Measurements from ENCODE around the gene SMYD1. TPM values are rescaled to one million over a fixed set of nuclear protein-coding genes. Genes with fewer than 3 reads are reported as not detected.
A peak's percentile ranks its signal among the peaks of the same experiment; 100 is the strongest.

Gene SMYD1
- total RNA-seq, 2 experiments from 2014 or later: not detected

- DNase-seq (no peak), ATAC-seq (no peak)
- intact Hi-C loops (cut with micrococcal nuclease): loop anchor here (5.0 kb wide), 1 partner anchor 41 kb away; the partner anchor contains the start of gene RNU2-63P
- ChIA-PET CTCF (interaction anchor here (1.0 to 5.3 kb wide), 3 partner anchors 10 to 121 kb away, joined by 3 to 193 read pairs (median 5); no protein-coding TSS in a partner anchor), POLR2A (interaction anchor here (1.3 kb wide), 1 partner anchor 42 kb away, joined by 4 read pairs; the partner anchor contains the start of gene RNU2-63P)
- no peak overlapping the region for H3K27ac Mint-ChIP-seq
- TF ChIP-seq, protein P1, sequence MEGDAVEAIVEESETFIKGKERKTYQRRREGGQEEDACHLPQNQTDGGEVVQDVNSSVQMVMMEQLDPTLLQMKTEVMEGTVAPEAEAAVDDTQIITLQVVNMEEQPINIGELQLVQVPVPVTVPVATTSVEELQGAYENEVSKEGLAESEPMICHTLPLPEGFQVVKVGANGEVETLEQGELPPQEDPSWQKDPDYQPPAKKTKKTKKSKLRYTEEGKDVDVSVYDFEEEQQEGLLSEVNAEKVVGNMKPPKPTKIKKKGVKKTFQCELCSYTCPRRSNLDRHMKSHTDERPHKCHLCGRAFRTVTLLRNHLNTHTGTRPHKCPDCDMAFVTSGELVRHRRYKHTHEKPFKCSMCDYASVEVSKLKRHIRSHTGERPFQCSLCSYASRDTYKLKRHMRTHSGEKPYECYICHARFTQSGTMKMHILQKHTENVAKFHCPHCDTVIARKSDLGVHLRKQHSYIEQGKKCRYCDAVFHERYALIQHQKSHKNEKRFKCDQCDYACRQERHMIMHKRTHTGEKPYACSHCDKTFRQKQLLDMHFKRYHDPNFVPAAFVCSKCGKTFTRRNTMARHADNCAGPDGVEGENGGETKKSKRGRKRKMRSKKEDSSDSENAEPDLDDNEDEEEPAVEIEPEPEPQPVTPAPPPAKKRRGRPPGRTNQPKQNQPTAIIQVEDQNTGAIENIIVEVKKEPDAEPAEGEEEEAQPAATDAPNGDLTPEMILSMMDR (IDR thresholded peaks at IDR 0.05): no peak
- H3K9me3 Mint-ChIP-seq: no peaks in the 10 kb centered on the region
- no peak overlapping the region for H3K4me3 Mint-ChIP-seq
- H3K27me3 Mint-ChIP-seq: no peaks in the 10 kb centered on the region
- peaks cover 51% of the 10 kb centered on the region for H3K4me1 Mint-ChIP-seq (ENCODE audit: low read depth)
- H3K36me3 Mint-ChIP-seq (ENCODE audit: low read depth): peaks cover 24% of the 10 kb centered on the region
Measured at GRCh38 chr2:88058191-88058590, 9.4 kb upstream of the SMYD1 start.

DNA sequence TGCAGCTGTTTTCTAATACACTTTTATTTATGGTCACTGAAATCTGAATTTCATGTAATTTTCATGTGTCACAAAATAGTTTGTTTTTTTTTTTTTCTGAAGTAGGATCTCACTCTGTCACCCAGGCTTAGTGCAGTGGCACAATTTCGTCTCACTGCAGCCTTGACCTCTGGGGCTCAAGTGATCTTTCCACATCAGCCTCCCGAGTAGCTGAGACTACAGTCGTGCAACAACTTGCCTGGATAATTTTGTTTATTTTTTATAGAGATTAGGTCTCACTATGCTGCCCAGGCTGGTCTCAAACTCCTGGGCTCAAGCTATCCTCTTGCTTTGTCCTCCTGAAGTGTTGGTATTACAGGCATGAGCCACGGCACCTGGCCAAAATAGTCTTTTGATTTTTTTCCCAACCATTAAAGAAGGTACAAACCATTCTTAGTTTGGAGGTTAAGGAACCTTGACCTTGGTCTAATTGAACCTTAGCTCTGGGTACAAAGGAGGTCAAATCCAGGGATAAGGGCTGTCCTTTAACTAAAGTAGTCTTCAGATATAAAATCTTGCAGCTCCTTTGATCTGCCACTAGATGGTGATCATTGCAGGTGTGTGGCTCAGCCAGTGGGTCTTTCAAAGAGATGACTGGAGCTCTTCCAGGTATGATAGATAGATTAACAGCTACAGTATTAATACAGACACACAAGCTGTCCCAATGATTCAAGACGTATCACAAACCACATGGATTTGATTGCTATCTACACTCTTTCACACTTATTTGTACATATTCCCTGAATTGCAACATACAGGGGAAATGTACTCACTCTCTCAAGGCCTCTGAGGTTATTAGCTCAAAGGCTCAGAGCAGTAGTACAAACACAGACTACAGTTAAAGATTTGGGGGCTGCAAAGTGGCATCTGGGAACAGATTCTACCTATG, 7.4 kb upstream of the SMYD1 start:
- peak; percentile 37 for DNase-seq
- ATAC-seq: peak; percentile 54
- TF ChIP-seq, protein P1 (IDR thresholded peaks at IDR 0.05): peak; percentile 80
- Mint-ChIP-seq H3K27ac (no peak overlapping the region), H3K36me3 (ENCODE audit: low read depth) (peaks cover 4% of the 10 kb centered on the region), H3K4me1 (ENCODE audit: low read depth) (peaks cover 36% of the 10 kb centered on the region), H3K27me3 (no peaks in the 10 kb centered on the region), H3K9me3 (no peaks in the 10 kb centered on the region), H3K4me3 (no peak overlapping the region)
- ChIA-PET CTCF (interaction anchor here (0.6 to 5.3 kb wide), 58 partner anchors 10 to 511 kb away, joined by 3 to 193 read pairs (median 5); partner anchors contain the start of genes RNU2-63P and THNSL2), POLR2A (interaction anchor here (2.3 kb wide), 1 partner anchor 44 kb away, joined by 14 read pairs; the partner anchor contains the start of gene RNU2-63P)
- intact Hi-C loops (cut with micrococcal nuclease): loop anchor here (1.0 to 5.0 kb wide), 2 partner anchors 43 to 100 kb away; partner anchors contain the start of gene RNU2-63P

DNA sequence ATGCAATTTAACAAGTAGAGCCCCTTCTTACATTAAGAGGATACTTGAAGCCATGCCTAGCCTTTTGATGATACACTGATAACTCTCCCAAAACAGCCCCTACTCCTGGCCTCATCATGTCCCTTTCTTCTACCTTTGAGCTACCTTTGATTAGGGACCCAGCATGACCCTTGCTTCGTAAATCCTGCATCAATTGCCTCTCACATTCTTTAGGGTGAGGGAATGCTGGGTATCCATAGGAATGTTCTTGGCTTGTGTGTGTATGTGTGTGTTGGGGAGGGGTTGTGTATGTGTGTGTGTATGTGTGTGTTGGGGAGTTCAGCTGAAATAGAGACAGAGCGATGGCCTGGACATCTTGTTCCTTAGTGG, 6.7 kb upstream of the SMYD1 start:
- ChIA-PET POLR2A (interaction anchor here (2.3 kb wide), 1 partner anchor 44 kb away, joined by 14 read pairs; the partner anchor contains the start of gene RNU2-63P), CTCF (interaction anchor here (0.6 to 5.3 kb wide), 56 partner anchors 9 to 510 kb away, joined by 3 to 193 read pairs (median 6); partner anchors contain the start of genes RNU2-63P and THNSL2)
- H3K36me3 Mint-ChIP-seq (ENCODE audit: low read depth): peaks cover 2% of the 10 kb centered on the region
- TF ChIP-seq, protein P1 (IDR thresholded peaks at IDR 0.05): no peak
- DNase-seq (no peak), ATAC-seq (no peak)
- H3K9me3 Mint-ChIP-seq: no peaks in the 10 kb centered on the region
- H3K4me1 Mint-ChIP-seq (ENCODE audit: low read depth): peaks cover 34% of the 10 kb centered on the region
- no peak overlapping the region for H3K4me3 Mint-ChIP-seq
- intact Hi-C loops (cut with micrococcal nuclease): loop anchor here (1.0 kb wide), 1 partner anchor 99 kb away; no protein-coding TSS in a partner anchor
- no peaks in the 10 kb centered on the region for H3K27me3 Mint-ChIP-seq
- H3K27ac Mint-ChIP-seq: no peak overlapping the region

DNA sequence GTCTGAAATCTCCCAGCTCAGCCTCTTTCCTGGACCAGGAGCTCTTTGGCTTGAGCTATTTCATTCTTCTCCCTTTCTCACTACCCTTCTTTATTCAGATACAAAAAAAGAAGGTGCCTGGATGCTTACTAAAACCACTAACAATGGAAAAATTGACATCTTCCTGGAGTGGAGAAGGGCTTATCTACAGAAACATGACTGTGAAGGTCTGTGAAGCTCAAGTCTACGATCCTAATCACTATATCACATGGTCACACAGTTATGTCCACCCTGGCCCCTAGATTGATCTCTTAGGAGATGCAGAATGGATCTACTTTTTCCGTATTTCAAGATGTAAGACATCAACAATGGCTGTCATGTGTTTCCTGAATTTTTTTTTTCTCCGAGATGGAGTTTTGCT, 6.3 kb upstream of the SMYD1 start:
- POLR2A ChIA-PET: interaction anchor here (2.3 kb wide), 1 partner anchor 45 kb away, joined by 14 read pairs; the partner anchor contains the start of gene RNU2-63P
- ATAC-seq (no peak), DNase-seq (no peak)
- intact Hi-C loops (cut with micrococcal nuclease): no loop called here
- H3K36me3 Mint-ChIP-seq (ENCODE audit: low read depth): no peaks in the 10 kb centered on the region
- CTCF ChIA-PET: interaction anchor here (0.7 to 5.3 kb wide), 37 partner anchors 9 to 510 kb away, joined by 3 to 193 read pairs (median 7); partner anchors contain the start of genes RNU2-63P and THNSL2
- no peaks in the 10 kb centered on the region for H3K27me3 Mint-ChIP-seq
- H3K9me3 Mint-ChIP-seq: no peaks in the 10 kb centered on the region
- no peak overlapping the region for H3K27ac Mint-ChIP-seq
- TF ChIP-seq, protein P1 (IDR thresholded peaks at IDR 0.05): no peak
- no peak overlapping the region for H3K4me3 Mint-ChIP-seq
- H3K4me1 Mint-ChIP-seq (ENCODE audit: low read depth): peaks cover 30% of the 10 kb centered on the region

Measured in activated CD8-positive, alpha-beta T cell treated with anti-CD3 and anti-CD28 coated beads for 36 hours (primary cell).